HEK293T (cell line): ENCODE data around the gene RER1.

Experiments used
- BHLHE40 ChIP-seq: fragments of 450-650 bp; IDR thresholded peaks from 2 replicates; pipeline ENCODE4 v1.6.1; 2016; ENCODE audit warnings: mild to moderate bottlenecking, moderate library complexity, borderline replicate concordance
- FOXA1 ChIP-seq: fragments of 450-650 bp; IDR thresholded peaks from 2 replicates; pipeline ENCODE4 v1.6.1; 2016; ENCODE audit warnings: mild to moderate bottlenecking
- FOXK2 ChIP-seq: fragments of 450-650 bp; IDR thresholded peaks from 2 replicates; pipeline ENCODE4 v1.6.1; 2016; ENCODE audit warnings: mild to moderate bottlenecking
- FOXM1 ChIP-seq: fragments of 450-650 bp; IDR thresholded peaks from 2 replicates; pipeline ENCODE4 v1.6.1; 2017; ENCODE audit warnings: mild to moderate bottlenecking, borderline replicate concordance
- LEF1 ChIP-seq: fragments of 450-650 bp; IDR thresholded peaks from 2 replicates; pipeline ENCODE4 v1.6.1; 2017; ENCODE audit warnings: mild to moderate bottlenecking, borderline replicate concordance
- PKNOX1 ChIP-seq: fragments of 450-650 bp; IDR thresholded peaks from 2 replicates; pipeline ENCODE4 v1.6.1; 2016
- SP1 ChIP-seq: fragments of 450-650 bp; IDR thresholded peaks from 2 replicates; pipeline ENCODE4 v1.6.1; 2017
- SUZ12 ChIP-seq: fragments of 450-650 bp; IDR thresholded peaks from 2 replicates; pipeline ENCODE4 v1.6.1; 2016; ENCODE audit warnings: mild to moderate bottlenecking
- ZNF384 ChIP-seq: fragments of 450-650 bp; IDR thresholded peaks from 2 replicates; pipeline ENCODE4 v1.6.1; 2016

- no peak for TF ChIP-seq PKNOX1
- TF ChIP-seq SUZ12: no peak
- TF ChIP-seq FOXK2: no peak
- TF ChIP-seq BHLHE40: no peak
- TF ChIP-seq SP1: no peak
- no peak for TF ChIP-seq FOXA1
- no peak for TF ChIP-seq ZNF384
- no peak for TF ChIP-seq FOXM1
- TF ChIP-seq LEF1: no peak
These were observed 60.1 kb downstream of the RER1 start for GRCh38 chr1:2451741-2452140.
